ENCODE results near the gene BAIAP2L1.

BAIAP2L1 gene

GRCh38 chr7:98289333-98289875 lies 111.5 kb downstream of the BAIAP2L1 start:
- Histone ChIP-seq H2BK120ac (ENCODE audit: low read depth, low read length) (no peak overlapping the region), H3K27me3 (ENCODE audit: control insufficient read depth in 1 of 2, insufficient read depth in 1 of 2, low read length in 2 of 2) (no peaks in the 10 kb centered on the region), H3K9me3 (ENCODE audit: control insufficient read depth, low read length) (no peaks in the 10 kb centered on the region), H2BK5ac (ENCODE audit: low read depth, low read length, poor library complexity, severe bottlenecking) (no peak overlapping the region), H3K4me2 (ENCODE audit: low read length, poor library complexity, severe bottlenecking) (no peak overlapping the region), H2BK12ac (ENCODE audit: low read length in 2 of 2) (no peak overlapping the region), H3K4me3 (ENCODE audit: insufficient read depth in 1 of 2, low read depth in 1 of 2, low read length in 2 of 2) (no peak overlapping the region), H3K23ac (ENCODE audit: low read length in 2 of 2) (peak overlapping the region in 1 of 2 experiments; percentile 87), H3K18ac (ENCODE audit: low read depth in 1 of 2, low read length in 2 of 2) (no peak overlapping the region), H3K14ac (ENCODE audit: low read length in 2 of 2) (no peak overlapping the region), H2AK5ac (ENCODE audit: low read length, severe bottlenecking) (peak overlapping the region; percentile 55), H3K9ac (ENCODE audit: low read length) (no peak overlapping the region), H4K8ac (ENCODE audit: low read length) (no peak overlapping the region), H3K4ac (ENCODE audit: low read depth in 1 of 2, low read length in 2 of 2) (no peak overlapping the region), H2BK15ac (ENCODE audit: low read depth, poor library complexity, severe bottlenecking) (no peak overlapping the region), H3K27ac (ENCODE audit: low read length, poor library complexity, severe bottlenecking) (no peak overlapping the region), H3K79me1 (replicated peaks; ENCODE audit: low read length, poor library complexity, severe bottlenecking) (peaks cover 15% of the 10 kb centered on the region), H4K91ac (ENCODE audit: low read length) (no peak overlapping the region), H3K4me1 (ENCODE audit: control insufficient read depth, insufficient read depth, low read depth, low read length) (peaks cover 46% of the 10 kb centered on the region), H3K36me3 (ENCODE audit: control insufficient read depth in 1 of 2, insufficient read depth in 2 of 2, low read depth in 1 of 2, low read length in 2 of 2) (peaks cover 74 to 79% of the 10 kb centered on the region in 2 experiments), H2AFZ (ENCODE audit: low read depth, low read length) (no peak overlapping the region)
- DNase-seq = no peak
- WGBS = 95% methylated on average over 4 of the region's 4 CpGs

GRCh38 chr7:98288064-98288823 lies 112.6 kb downstream of the BAIAP2L1 start:
- Histone ChIP-seq H4K8ac (ENCODE audit: low read length) (no peak overlapping the region), H3K4me3 (ENCODE audit: insufficient read depth in 1 of 2, low read depth in 1 of 2, low read length in 2 of 2) (no peak overlapping the region), H3K27ac (ENCODE audit: low read length, poor library complexity, severe bottlenecking) (no peak overlapping the region), H2BK120ac (ENCODE audit: low read depth, low read length) (no peak overlapping the region), H3K14ac (ENCODE audit: low read length in 2 of 2) (no peak overlapping the region), H3K36me3 (ENCODE audit: control insufficient read depth in 1 of 2, insufficient read depth in 2 of 2, low read depth in 1 of 2, low read length in 2 of 2) (peaks cover 70 to 79% of the 10 kb centered on the region in 2 experiments), H3K79me1 (replicated peaks; ENCODE audit: low read length, poor library complexity, severe bottlenecking) (peaks cover 12% of the 10 kb centered on the region), H3K18ac (ENCODE audit: low read depth in 1 of 2, low read length in 2 of 2) (peak overlapping the region in 1 of 2 experiments; percentile 11), H3K4me2 (ENCODE audit: low read length, poor library complexity, severe bottlenecking) (no peak overlapping the region), H3K4me1 (ENCODE audit: control insufficient read depth, insufficient read depth, low read depth, low read length) (peaks cover 57% of the 10 kb centered on the region), H2AFZ (ENCODE audit: low read depth, low read length) (no peak overlapping the region), H3K27me3 (ENCODE audit: control insufficient read depth in 1 of 2, insufficient read depth in 1 of 2, low read length in 2 of 2) (no peaks in the 10 kb centered on the region), H3K9me3 (ENCODE audit: control insufficient read depth, low read length) (no peaks in the 10 kb centered on the region), H2AK5ac (ENCODE audit: low read length, severe bottlenecking) (peak overlapping the region; percentile 13), H4K91ac (ENCODE audit: low read length) (peak overlapping the region; percentile 70), H2BK12ac (ENCODE audit: low read length in 2 of 2) (peak overlapping the region in 1 of 2 experiments; percentile 29), H3K9ac (ENCODE audit: low read length) (peak overlapping the region; percentile 22), H2BK5ac (ENCODE audit: low read depth, low read length, poor library complexity, severe bottlenecking) (no peak overlapping the region), H2BK15ac (ENCODE audit: low read depth, poor library complexity, severe bottlenecking) (no peak overlapping the region), H3K23ac (ENCODE audit: low read length in 2 of 2) (peak overlapping the region in 1 of 2 experiments; percentile 34), H3K4ac (ENCODE audit: low read depth in 1 of 2, low read length in 2 of 2) (no peak overlapping the region)
- WGBS = 94% methylated on average over 12 of the region's 12 CpGs
- no peak for DNase-seq

- no peak overlapping the region for H4K91ac ChIP-seq (ENCODE audit: low read length)
- H3K4me1 ChIP-seq (ENCODE audit: control insufficient read depth, insufficient read depth, low read depth, low read length) = peaks cover 57% of the 10 kb centered on the region
- no peak overlapping the region for H3K27ac ChIP-seq (ENCODE audit: low read length, poor library complexity, severe bottlenecking)
- no peak overlapping the region for H2BK12ac ChIP-seq (ENCODE audit: low read length in 2 of 2)
- no peak overlapping the region for H3K4me2 ChIP-seq (ENCODE audit: low read length, poor library complexity, severe bottlenecking)
- peak overlapping the region in 1 of 2 experiments; percentile 48 for H3K18ac ChIP-seq (ENCODE audit: low read depth in 1 of 2, low read length in 2 of 2)
- H2AFZ ChIP-seq (ENCODE audit: low read depth, low read length) = no peak overlapping the region
- H3K9ac ChIP-seq (ENCODE audit: low read length) = peak overlapping the region; percentile 95
- no peak overlapping the region for H2BK5ac ChIP-seq (ENCODE audit: low read depth, low read length, poor library complexity, severe bottlenecking)
- H3K9me3 ChIP-seq (ENCODE audit: control insufficient read depth, low read length) = no peaks in the 10 kb centered on the region
- peak overlapping the region; percentile 51 for H4K8ac ChIP-seq (ENCODE audit: low read length)
- peak overlapping the region in 1 of 2 experiments; percentile 37 for H3K14ac ChIP-seq (ENCODE audit: low read length in 2 of 2)
- no peak overlapping the region for H3K4ac ChIP-seq (ENCODE audit: low read depth in 1 of 2, low read length in 2 of 2)
- H3K4me3 ChIP-seq (ENCODE audit: insufficient read depth in 1 of 2, low read depth in 1 of 2, low read length in 2 of 2) = peak overlapping the region in 1 of 2 experiments; percentile 91
- peaks cover 10% of the 10 kb centered on the region for H3K79me1 ChIP-seq (replicated peaks; ENCODE audit: low read length, poor library complexity, severe bottlenecking)
- no peaks in the 10 kb centered on the region for H3K27me3 ChIP-seq (ENCODE audit: control insufficient read depth in 1 of 2, insufficient read depth in 1 of 2, low read length in 2 of 2)
- H3K36me3 ChIP-seq (ENCODE audit: control insufficient read depth in 1 of 2, insufficient read depth in 2 of 2, low read depth in 1 of 2, low read length in 2 of 2) = peaks cover 70 to 76% of the 10 kb centered on the region in 2 experiments
- H3K23ac ChIP-seq (ENCODE audit: low read length in 2 of 2) = no peak overlapping the region
- 88% methylated on average over 10 of the region's 14 CpGs for WGBS
- DNase-seq = no peak
- no peak overlapping the region for H2AK5ac ChIP-seq (ENCODE audit: low read length, severe bottlenecking)
- H2BK120ac ChIP-seq (ENCODE audit: low read depth, low read length) = no peak overlapping the region
- no peak overlapping the region for H2BK15ac ChIP-seq (ENCODE audit: low read depth, poor library complexity, severe bottlenecking)
These were observed 113.4 kb downstream of the BAIAP2L1 start for GRCh38 chr7:98287486-98287959.
